Mesenchymal stem cell (in vitro differentiated cells and primary cell): ENCODE results near the gene UQCC5.

Source experiments
- DNase-seq: peaks from one replicate; pipeline ENCODE4 v3.0.0-alpha.2; 2013
- H2AFZ ChIP-seq: one replicate; pipeline ENCODE4 v1.6.1; 2013; ENCODE audit warnings: low read depth, mild to moderate bottlenecking, control low read depth, inconsistent platforms, low read length, moderate library complexity
- H2AK5ac ChIP-seq: 2 replicates; pipeline ENCODE4 v1.6.1; 2013; ENCODE audit warnings: low read length, moderate library complexity, mild to moderate bottlenecking, inconsistent platforms; ENCODE audit not compliant: severe bottlenecking
- H2BK120ac ChIP-seq: one replicate; pipeline ENCODE4 v1.6.1; 2013; ENCODE audit warnings: low read depth, mild to moderate bottlenecking, inconsistent platforms, low read length, moderate library complexity
- H2BK12ac ChIP-seq, 2 experiments: one replicate each; pipeline ENCODE4 v1.6.1; 2013; ENCODE audit warnings: inconsistent platforms in 2 of 2, low read length in 2 of 2, mild to moderate bottlenecking in 2 of 2, moderate library complexity in 2 of 2, control low read depth in 1 of 2
- H2BK15ac ChIP-seq: one replicate; pipeline ENCODE4 v1.6.1; 2013; ENCODE audit warnings: mild to moderate bottlenecking, low read depth, inconsistent platforms; ENCODE audit not compliant: poor library complexity, severe bottlenecking
- H2BK5ac ChIP-seq: 2 replicates; pipeline ENCODE4 v1.6.1; 2013; ENCODE audit warnings: low read depth, mild to moderate bottlenecking, low read length, control low read depth, inconsistent platforms; ENCODE audit not compliant: poor library complexity, severe bottlenecking
- H3K14ac ChIP-seq, 2 experiments: one replicate each; pipeline ENCODE4 v1.6.1; 2013; ENCODE audit warnings: inconsistent platforms in 2 of 2, low read length in 2 of 2, control low read depth in 1 of 2, mild to moderate bottlenecking in 1 of 2, moderate library complexity in 1 of 2
- H3K18ac ChIP-seq, 2 experiments: one replicate each; pipeline ENCODE4 v1.6.1; 2013; ENCODE audit warnings: inconsistent platforms in 2 of 2, low read length in 2 of 2, control low read depth in 1 of 2, low read depth in 1 of 2, mild to moderate bottlenecking in 1 of 2
- H3K23ac ChIP-seq, 2 experiments: one replicate each; pipeline ENCODE4 v1.6.1; 2013; ENCODE audit warnings: inconsistent platforms in 2 of 2, low read length in 2 of 2, mild to moderate bottlenecking in 2 of 2, moderate library complexity in 2 of 2, control low read depth in 1 of 2
- H3K27ac ChIP-seq: 2 replicates; pipeline ENCODE4 v1.5.1; 2013; ENCODE audit warnings: mild to moderate bottlenecking, moderate library complexity, low read length, control low read depth, inconsistent platforms; ENCODE audit not compliant: poor library complexity, severe bottlenecking
- H3K27me3 ChIP-seq, 2 experiments: 2 replicates each; pipeline versions ENCODE4 v1.6.1 to v1.7.0; 2013; ENCODE audit warnings: low read length in 2 of 2, mild to moderate bottlenecking in 2 of 2, moderate library complexity in 2 of 2, control low read depth in 1 of 2, inconsistent platforms in 1 of 2; ENCODE audit not compliant: control insufficient read depth in 1 of 2, insufficient read depth in 1 of 2
- H3K36me3 ChIP-seq, 2 experiments: 2 replicates each; pipeline versions ENCODE4 v1.6.1 to v1.7.0; 2013; ENCODE audit warnings: low read length in 2 of 2, control low read depth in 1 of 2, inconsistent platforms in 1 of 2, low read depth in 1 of 2, mild to moderate bottlenecking in 1 of 2; ENCODE audit not compliant: insufficient read depth in 2 of 2, control insufficient read depth in 1 of 2
- H3K4ac ChIP-seq, 2 experiments: one replicate each; pipeline ENCODE4 v1.6.1; 2013; ENCODE audit warnings: inconsistent platforms in 2 of 2, low read length in 2 of 2, mild to moderate bottlenecking in 2 of 2, moderate library complexity in 2 of 2, control low read depth in 1 of 2, low read depth in 1 of 2
- H3K4me1 ChIP-seq: 2 replicates; pipeline ENCODE4 v1.6.1; 2013; ENCODE audit warnings: low read depth, low read length, control low read depth; ENCODE audit not compliant: control insufficient read depth, insufficient read depth
- H3K4me2 ChIP-seq: 2 replicates; pipeline ENCODE4 v1.6.1; 2013; ENCODE audit warnings: low read length, mild to moderate bottlenecking, inconsistent platforms; ENCODE audit not compliant: poor library complexity, severe bottlenecking
- H3K4me3 ChIP-seq, 2 experiments: 2 replicates each; pipeline versions ENCODE4 v1.5.1 to v1.7.0; 2013; ENCODE audit warnings: low read length in 2 of 2, mild to moderate bottlenecking in 2 of 2, control low read depth in 1 of 2, low read depth in 1 of 2; ENCODE audit not compliant: insufficient read depth in 1 of 2
- H3K79me1 ChIP-seq: replicated peaks from 2 replicates; pipeline ENCODE4 v1.6.1; 2013; ENCODE audit warnings: mild to moderate bottlenecking, control low read depth, low read length, inconsistent platforms; ENCODE audit not compliant: poor library complexity, severe bottlenecking
- H3K9ac ChIP-seq: 2 replicates; pipeline ENCODE4 v1.7.0; 2013; ENCODE audit warnings: mild to moderate bottlenecking, low read length, moderate library complexity
- H3K9me3 ChIP-seq: 2 replicates; pipeline ENCODE4 v1.7.0; 2013; ENCODE audit warnings: mild to moderate bottlenecking, low read length; ENCODE audit not compliant: control insufficient read depth
- H4K8ac ChIP-seq: one replicate; pipeline ENCODE4 v1.6.1; 2013; ENCODE audit warnings: inconsistent platforms, mild to moderate bottlenecking, low read length, moderate library complexity
- H4K91ac ChIP-seq: one replicate; pipeline ENCODE4 v1.6.1; 2013; ENCODE audit warnings: mild to moderate bottlenecking, low read length, inconsistent platforms
- WGBS: methylation state at CpG from one replicate; pipeline ENCODE4 v1.1.7; 2013; ENCODE audit warnings: mixed read lengths; 5-methylcytosine and 5-hydroxymethylcytosine counted together

The UQCC5 gene

GRCh38 chr3:52495777-52496602 is 40.4 kb upstream of the UQCC5 start:
- H2BK15ac ChIP-seq, result no peak overlapping the region
- H3K4me1 ChIP-seq, result peaks cover 59% of the 10 kb centered on the region
- no peak overlapping the region for H3K23ac ChIP-seq
- H3K4ac ChIP-seq, result no peak overlapping the region
- H4K91ac ChIP-seq, result no peak overlapping the region
- H2AK5ac ChIP-seq, result no peak overlapping the region
- H3K14ac ChIP-seq, result no peak overlapping the region
- peak overlapping the region; percentile 52 to 63 for H3K18ac ChIP-seq
- peak overlapping the region; percentile 49 for H3K9ac ChIP-seq
- H2BK12ac ChIP-seq, result peak overlapping the region in 1 of 2 experiments; percentile 31
- H4K8ac ChIP-seq, result peak overlapping the region; percentile 50
- H3K79me1 ChIP-seq, result peaks cover 15% of the 10 kb centered on the region
- no peak overlapping the region for H2BK5ac ChIP-seq
- H3K27me3 ChIP-seq, result no peaks in the 10 kb centered on the region
- DNase-seq, result peak; percentile 69
- H3K4me3 ChIP-seq, result peak overlapping the region in 1 of 2 experiments; percentile 16
- WGBS, result 66% methylated on average over 16 of the region's 16 CpGs
- H3K27ac ChIP-seq, result no peak overlapping the region
- no peaks in the 10 kb centered on the region for H3K9me3 ChIP-seq
- peaks cover 24 to 37% of the 10 kb centered on the region in 2 experiments for H3K36me3 ChIP-seq
- no peak overlapping the region for H2AFZ ChIP-seq
- no peak overlapping the region for H2BK120ac ChIP-seq
- no peak overlapping the region for H3K4me2 ChIP-seq

DNA sequence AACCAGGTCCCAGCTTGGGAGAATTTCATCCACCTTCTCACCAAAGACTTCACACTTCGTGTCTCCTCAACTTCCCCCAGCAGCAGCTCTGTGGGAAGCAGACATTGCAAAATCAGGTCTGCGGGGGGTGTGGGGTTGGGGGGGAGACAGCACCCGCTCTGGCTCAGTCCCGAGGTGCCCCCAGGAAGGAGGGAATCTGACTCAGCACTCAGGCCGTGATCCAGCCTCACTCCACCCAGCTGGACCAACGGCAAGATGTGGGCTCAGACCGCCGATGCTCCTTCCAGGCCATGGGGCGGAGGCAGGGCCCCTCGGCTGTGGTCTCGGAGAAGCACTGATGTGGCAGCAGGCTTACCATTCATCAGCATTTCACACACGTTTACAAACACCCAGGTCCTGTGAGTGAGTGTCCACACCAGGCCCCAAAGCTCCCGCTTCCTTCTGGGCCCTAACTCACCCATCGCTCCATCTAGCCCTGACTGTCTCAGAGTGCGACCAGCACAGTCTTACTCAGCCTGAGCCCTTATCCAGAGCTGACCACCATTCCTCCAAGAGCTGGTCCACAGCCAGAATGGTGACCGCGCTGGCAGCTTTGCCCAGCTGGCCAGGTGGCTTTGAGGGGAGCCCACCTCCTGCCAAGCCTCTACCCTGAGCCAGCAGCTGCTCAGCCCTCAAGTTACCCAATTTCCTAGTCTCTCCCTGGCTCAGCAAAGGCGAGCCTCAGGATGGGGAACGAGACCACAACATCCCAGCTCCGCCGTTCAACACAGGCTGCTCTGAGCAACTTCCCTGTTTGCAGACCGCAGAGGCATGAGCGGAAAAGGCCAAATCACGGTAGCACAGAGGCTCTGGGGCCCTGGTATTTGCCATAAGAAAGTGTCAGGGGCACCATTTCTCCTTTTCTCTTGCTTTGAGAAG is 38.0 kb upstream of the UQCC5 start:
- Histone ChIP-seq H3K18ac (peak overlapping the region in 1 of 2 experiments; percentile 73), H3K27ac (no peak overlapping the region), H3K4me3 (peak overlapping the region in 1 of 2 experiments; percentile 23), H4K91ac (no peak overlapping the region), H2BK15ac (no peak overlapping the region), H2BK120ac (no peak overlapping the region), H3K4me1 (peaks cover 40% of the 10 kb centered on the region), H3K79me1 (peaks cover 7% of the 10 kb centered on the region), H3K36me3 (peaks cover under 1 to 13% of the 10 kb centered on the region in 2 experiments), H4K8ac (peak overlapping the region; percentile 57), H3K4me2 (no peak overlapping the region), H2AFZ (no peak overlapping the region), H3K27me3 (peaks cover 0 to 6% of the 10 kb centered on the region in 2 experiments), H3K4ac (no peak overlapping the region), H3K9me3 (no peaks in the 10 kb centered on the region), H2AK5ac (no peak overlapping the region), H3K9ac (peak overlapping the region; percentile 48), H2BK12ac (peak overlapping the region in 1 of 2 experiments; percentile 17), H3K23ac (no peak overlapping the region), H2BK5ac (no peak overlapping the region), H3K14ac (peak overlapping the region in 1 of 2 experiments; percentile 56)
- 84% methylated on average over 24 of the region's 24 CpGs for WGBS
- no peak for DNase-seq

DNA sequence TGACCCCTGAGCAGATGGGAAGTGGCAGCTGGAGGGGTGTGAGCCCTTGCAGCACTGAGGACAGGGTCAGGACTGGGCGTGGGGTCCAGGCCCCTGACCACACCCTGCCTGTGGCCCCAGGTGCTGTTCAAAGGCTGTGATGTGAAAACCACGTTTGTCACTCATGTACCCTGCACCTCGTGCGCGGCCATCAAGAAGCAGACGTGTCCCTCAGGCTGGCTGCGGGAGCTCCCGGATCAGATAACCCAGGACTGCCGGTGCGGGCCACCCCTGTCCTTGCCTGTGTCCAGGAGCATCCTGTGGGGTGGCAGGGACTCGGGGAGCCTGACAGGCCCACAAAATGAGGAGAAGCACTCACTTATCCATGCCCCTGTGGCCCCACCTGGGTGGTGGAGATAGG is 35.4 kb upstream of the UQCC5 start:
- H3K27ac ChIP-seq, result no peak overlapping the region

GRCh38 chr3:52502001-52502400 is 34.4 kb upstream of the UQCC5 start:
- H4K91ac ChIP-seq, result no peak overlapping the region
- no peak overlapping the region for H2BK15ac ChIP-seq
- no peaks in the 10 kb centered on the region for H3K36me3 ChIP-seq
- no peak for DNase-seq
- H3K4me3 ChIP-seq, result no peak overlapping the region
- no peak overlapping the region for H4K8ac ChIP-seq
- H2AK5ac ChIP-seq, result no peak overlapping the region
- no peaks in the 10 kb centered on the region for H3K9me3 ChIP-seq
- no peaks in the 10 kb centered on the region for H3K79me1 ChIP-seq
- no peak overlapping the region for H3K23ac ChIP-seq
- WGBS, result 84% methylated on average over 11 of the region's 11 CpGs
- H3K27me3 ChIP-seq, result peaks cover 0 to 15% of the 10 kb centered on the region in 2 experiments
- no peak overlapping the region for H2BK12ac ChIP-seq
- H2BK120ac ChIP-seq, result no peak overlapping the region
- no peak overlapping the region for H3K27ac ChIP-seq
- peaks cover 16% of the 10 kb centered on the region for H3K4me1 ChIP-seq
- H3K4me2 ChIP-seq, result no peak overlapping the region
- H3K18ac ChIP-seq, result no peak overlapping the region
- no peak overlapping the region for H3K4ac ChIP-seq
- no peak overlapping the region for H2AFZ ChIP-seq
- no peak overlapping the region for H3K14ac ChIP-seq
- no peak overlapping the region for H2BK5ac ChIP-seq
- H3K9ac ChIP-seq, result no peak overlapping the region

More for the DNA sequence above, 35.4 kb upstream of the UQCC5 start:
- no peak overlapping the region for H2AFZ ChIP-seq
- peaks cover 0 to 15% of the 10 kb centered on the region in 2 experiments for H3K27me3 ChIP-seq
- H3K4ac ChIP-seq, result no peak overlapping the region
- H2BK15ac ChIP-seq, result no peak overlapping the region
- no peak overlapping the region for H3K23ac ChIP-seq
- no peak overlapping the region for H4K91ac ChIP-seq
- H3K79me1 ChIP-seq, result no peaks in the 10 kb centered on the region
- no peaks in the 10 kb centered on the region for H3K9me3 ChIP-seq
- no peak overlapping the region for H2BK5ac ChIP-seq
- H4K8ac ChIP-seq, result no peak overlapping the region
- H2AK5ac ChIP-seq, result no peak overlapping the region
- H2BK12ac ChIP-seq, result no peak overlapping the region
- no peak for DNase-seq
- no peak overlapping the region for H3K14ac ChIP-seq
- no peak overlapping the region for H3K4me3 ChIP-seq
- no peak overlapping the region for H2BK120ac ChIP-seq
- H3K9ac ChIP-seq, result no peak overlapping the region
- peaks cover 17% of the 10 kb centered on the region for H3K4me1 ChIP-seq
- H3K36me3 ChIP-seq, result no peaks in the 10 kb centered on the region
- no peak overlapping the region for H3K4me2 ChIP-seq
- WGBS, result 89% methylated on average over 11 of the region's 11 CpGs
- no peak overlapping the region for H3K18ac ChIP-seq
